ENCODE measurements around the gene POLR3H. TPM values are rescaled to one million over a fixed set of nuclear protein-coding genes. Genes with fewer than 3 reads are reported as not detected.
A peak's percentile ranks its signal among the peaks of the same experiment; 100 is the strongest.

Gene POLR3H
- total RNA-seq, 1 donor from 2014 or later = 43.7 TPM

GRCh38 chr22:41491374-41492100 lies 52.7 kb downstream of the POLR3H start:
- H3K9me3 ChIP-seq = no peaks in the 10 kb centered on the region
- no peaks in the 10 kb centered on the region for H3K27me3 ChIP-seq
- H3K36me3 ChIP-seq = no peaks in the 10 kb centered on the region
- no peak for DNase-seq
- H3K27ac ChIP-seq = peak overlapping the region; percentile 12
- H3K4me1 ChIP-seq = peaks cover 34% of the 10 kb centered on the region
- H3K4me3 ChIP-seq = no peak overlapping the region
- intact Hi-C loops (cut with DNase I) = no loop called here
- TF ChIP-seq, protein P1, sequence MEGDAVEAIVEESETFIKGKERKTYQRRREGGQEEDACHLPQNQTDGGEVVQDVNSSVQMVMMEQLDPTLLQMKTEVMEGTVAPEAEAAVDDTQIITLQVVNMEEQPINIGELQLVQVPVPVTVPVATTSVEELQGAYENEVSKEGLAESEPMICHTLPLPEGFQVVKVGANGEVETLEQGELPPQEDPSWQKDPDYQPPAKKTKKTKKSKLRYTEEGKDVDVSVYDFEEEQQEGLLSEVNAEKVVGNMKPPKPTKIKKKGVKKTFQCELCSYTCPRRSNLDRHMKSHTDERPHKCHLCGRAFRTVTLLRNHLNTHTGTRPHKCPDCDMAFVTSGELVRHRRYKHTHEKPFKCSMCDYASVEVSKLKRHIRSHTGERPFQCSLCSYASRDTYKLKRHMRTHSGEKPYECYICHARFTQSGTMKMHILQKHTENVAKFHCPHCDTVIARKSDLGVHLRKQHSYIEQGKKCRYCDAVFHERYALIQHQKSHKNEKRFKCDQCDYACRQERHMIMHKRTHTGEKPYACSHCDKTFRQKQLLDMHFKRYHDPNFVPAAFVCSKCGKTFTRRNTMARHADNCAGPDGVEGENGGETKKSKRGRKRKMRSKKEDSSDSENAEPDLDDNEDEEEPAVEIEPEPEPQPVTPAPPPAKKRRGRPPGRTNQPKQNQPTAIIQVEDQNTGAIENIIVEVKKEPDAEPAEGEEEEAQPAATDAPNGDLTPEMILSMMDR (IDR thresholded peaks at IDR 0.05) = no peak
- peak; percentile 66 for ATAC-seq

DNA sequence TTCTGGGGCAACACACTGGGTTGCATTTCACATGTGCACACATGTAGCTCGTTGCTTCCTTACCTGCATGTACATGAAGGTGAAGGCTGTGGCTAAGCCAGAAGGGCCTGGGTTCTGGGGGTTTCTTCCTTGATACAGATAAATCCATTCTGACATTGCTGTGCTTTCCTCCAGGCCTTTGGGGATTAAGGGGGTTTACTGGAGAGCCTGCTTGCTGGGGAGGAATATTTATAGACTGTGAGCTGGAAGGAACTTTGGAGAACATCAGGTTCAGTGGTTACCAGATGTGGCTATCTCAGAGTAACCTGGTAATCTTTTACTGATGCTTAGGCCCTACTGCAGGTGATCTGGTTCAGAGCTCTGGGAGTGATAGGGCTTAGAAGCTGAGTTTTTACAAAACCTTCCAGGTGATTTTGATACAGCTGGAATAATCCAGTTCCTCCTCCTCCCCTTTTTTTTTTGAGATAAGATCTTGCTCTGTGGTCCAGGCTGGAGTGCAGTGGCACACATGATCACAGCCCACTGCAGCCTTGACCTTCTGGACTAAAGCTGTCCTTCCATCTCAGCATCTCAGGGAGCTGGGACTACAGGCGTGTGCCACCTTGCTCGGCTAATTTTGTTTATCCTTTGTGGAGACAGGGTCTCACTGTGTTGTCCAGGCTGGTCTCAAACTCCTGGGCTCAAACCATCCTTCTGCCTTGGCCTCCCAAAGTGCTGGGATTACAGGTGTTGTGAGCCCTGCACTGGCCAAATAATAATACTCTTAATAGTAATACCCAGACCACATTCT lies 55.5 kb downstream of the POLR3H start:
- H3K36me3 ChIP-seq = no peaks in the 10 kb centered on the region

DNA sequence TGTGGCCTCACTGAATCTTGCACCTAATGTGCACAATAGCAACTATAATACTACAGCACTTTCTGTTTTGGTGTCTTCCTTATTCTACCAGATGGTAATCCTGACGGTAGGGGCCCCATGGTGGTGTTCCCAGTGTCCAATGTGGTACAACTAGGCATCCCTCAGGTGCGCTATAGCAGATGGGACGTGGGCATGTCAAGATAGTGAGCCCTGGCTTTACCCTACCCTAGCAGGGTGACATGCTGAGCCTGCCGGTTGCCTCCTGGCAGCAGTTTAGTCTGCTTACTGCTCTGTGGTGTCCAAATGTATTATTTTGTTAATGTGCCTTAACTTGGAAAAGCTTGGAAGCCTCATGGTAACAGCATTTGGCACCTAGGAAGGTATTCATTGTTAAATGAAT lies 56.2 kb downstream of the POLR3H start:
- Histone ChIP-seq H3K4me3 (no peak overlapping the region), H3K4me1 (peaks cover 34% of the 10 kb centered on the region), H3K36me3 (no peaks in the 10 kb centered on the region), H3K9me3 (no peaks in the 10 kb centered on the region), H3K27ac (no peak overlapping the region), H3K27me3 (no peaks in the 10 kb centered on the region)
- ATAC-seq = no peak
- DNase-seq = no peak
- intact Hi-C loops (cut with DNase I) = no loop called here
- TF ChIP-seq, protein P1 (IDR thresholded peaks at IDR 0.05) = no peak

More for the DNA sequence above, 55.5 kb downstream of the POLR3H start:
- no peaks in the 10 kb centered on the region for H3K27me3 ChIP-seq
- intact Hi-C loops (cut with DNase I) = no loop called here
- no peak for ATAC-seq
- H3K27ac ChIP-seq = no peak overlapping the region
- DNase-seq = no peak
- peaks cover 34% of the 10 kb centered on the region for H3K4me1 ChIP-seq
- no peaks in the 10 kb centered on the region for H3K9me3 ChIP-seq
- no peak overlapping the region for H3K4me3 ChIP-seq
- TF ChIP-seq, protein P1 (IDR thresholded peaks at IDR 0.05) = no peak

GRCh38 chr22:41487037-41487935 lies 57.0 kb downstream of the POLR3H start:
- intact Hi-C loops (cut with DNase I) = no loop called here
- TF ChIP-seq, protein P1 (IDR thresholded peaks at IDR 0.05) = no peak
- peaks cover 33% of the 10 kb centered on the region for H3K4me1 ChIP-seq
- H3K27ac ChIP-seq = no peak overlapping the region
- H3K36me3 ChIP-seq = no peaks in the 10 kb centered on the region
- no peaks in the 10 kb centered on the region for H3K27me3 ChIP-seq
- ATAC-seq (no peak), DNase-seq (no peak)
- H3K9me3 ChIP-seq = no peaks in the 10 kb centered on the region
- H3K4me3 ChIP-seq = no peak overlapping the region

- DNase-seq = no peak
- Histone ChIP-seq H3K9me3 (no peaks in the 10 kb centered on the region), H3K27ac (no peak overlapping the region), H3K36me3 (no peaks in the 10 kb centered on the region), H3K4me1 (peaks cover 30% of the 10 kb centered on the region), H3K4me3 (no peak overlapping the region), H3K27me3 (no peaks in the 10 kb centered on the region)
- intact Hi-C loops (cut with DNase I) = no loop called here
- no peak for ATAC-seq
- TF ChIP-seq, protein P1 (IDR thresholded peaks at IDR 0.05) = no peak
Observed at GRCh38 chr22:41485033-41485432, 59.2 kb downstream of the POLR3H start.
